HL-60/S4 (cell line): ENCODE results near the gene SPECC1.
"Not testable (repeated sequence)": the region's sequence is repeated elsewhere in the genome, so short reads cannot be mapped to it uniquely, and the experiment has no call there.

ENCODE experiments used
- in situ Hi-C: fragments of 300-500 bp; cut with MboI; formaldehyde crosslinking; loops from 2 replicates; pipeline ENCODE4 v1.14.3; 2022; ENCODE audit warnings: low sequenced_read_pairs

Gene SPECC1

DNA sequence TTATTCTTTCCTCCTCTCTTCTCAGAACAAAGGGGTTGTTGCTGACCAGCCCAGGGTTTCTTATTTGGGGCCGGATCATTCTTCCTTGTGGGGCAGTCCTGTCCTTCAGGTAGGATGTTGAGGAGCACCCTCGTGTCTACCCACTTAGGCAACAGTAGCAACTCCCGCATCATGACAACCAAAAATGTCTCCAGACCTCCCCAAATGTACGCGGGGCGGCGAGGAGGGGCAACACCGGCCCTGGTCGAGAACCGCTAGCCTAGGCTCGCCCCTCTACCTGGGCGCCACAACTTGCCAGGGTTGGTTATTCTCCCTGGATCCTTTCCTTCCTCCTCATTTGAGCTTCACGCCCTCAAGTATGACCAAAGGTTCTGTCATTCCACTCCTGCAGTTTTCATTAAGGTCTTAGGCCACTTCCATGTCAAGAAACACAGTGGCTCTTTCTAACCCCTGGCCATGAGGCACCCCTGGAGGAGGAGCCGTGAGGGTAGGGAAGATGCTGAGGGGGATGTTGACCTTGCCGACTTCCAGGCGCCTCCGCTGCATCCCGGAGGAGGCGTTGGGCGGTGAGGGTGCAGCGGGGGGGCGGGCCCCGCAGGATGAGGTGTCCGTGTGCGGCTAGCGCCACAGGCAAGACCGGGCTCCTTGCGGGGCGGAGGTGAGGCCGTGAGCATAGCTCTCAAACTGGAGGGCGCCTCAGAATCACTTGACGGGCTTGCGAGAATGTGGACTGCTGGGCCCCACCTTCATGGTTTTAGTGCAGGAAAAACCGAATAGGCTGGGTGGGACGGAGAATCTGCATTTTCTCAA is 712 bp upstream of the SPECC1 start:
- in situ Hi-C loops: no loop called here

DNA sequence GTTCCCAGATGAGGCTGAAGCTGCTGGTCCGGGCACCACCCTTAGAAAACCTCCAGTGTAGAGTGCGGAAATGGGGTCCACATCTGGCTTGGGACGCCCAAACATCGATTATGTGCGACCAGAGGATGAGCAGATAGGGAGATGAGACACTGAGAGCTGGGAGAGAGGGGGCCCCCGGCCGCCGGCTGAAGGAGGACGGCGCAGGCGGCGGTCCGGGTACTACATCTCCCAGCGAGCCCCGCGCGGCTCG is 182 bp upstream of the SPECC1 start:
- in situ Hi-C loops: no loop called here

- in situ Hi-C loops: no loop called here
Measured at GRCh38 chr17:20010099-20010863, 1.1 kb downstream of the SPECC1 start.

DNA sequence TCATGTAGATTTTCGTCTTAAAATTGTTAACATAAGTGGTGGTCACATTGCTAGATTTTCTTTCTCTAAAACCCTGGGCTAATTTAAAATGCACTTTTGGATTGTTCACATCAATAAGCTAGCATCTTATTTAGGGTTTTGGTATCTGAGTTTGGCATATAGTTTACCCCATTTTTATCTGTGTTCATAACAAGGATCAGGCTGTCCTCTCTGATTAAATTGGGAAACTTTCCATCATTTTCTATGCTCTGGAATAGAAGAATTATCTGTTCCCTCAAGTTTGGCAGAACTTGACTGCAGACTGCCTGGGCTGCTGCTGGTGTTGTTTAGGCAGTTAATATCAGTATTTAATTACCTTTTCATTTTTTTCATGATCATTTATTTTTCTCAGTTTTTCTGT is 1.8 kb downstream of the SPECC1 start:
- in situ Hi-C loops: no loop called here

GRCh38 chr17:20012017-20012536 is 2.9 kb downstream of the SPECC1 start:
- in situ Hi-C loops: no loop called here

- in situ Hi-C loops: not testable (repeated sequence)
Measured at GRCh38 chr17:20016475-20016992, 7.4 kb downstream of the SPECC1 start.

DNA sequence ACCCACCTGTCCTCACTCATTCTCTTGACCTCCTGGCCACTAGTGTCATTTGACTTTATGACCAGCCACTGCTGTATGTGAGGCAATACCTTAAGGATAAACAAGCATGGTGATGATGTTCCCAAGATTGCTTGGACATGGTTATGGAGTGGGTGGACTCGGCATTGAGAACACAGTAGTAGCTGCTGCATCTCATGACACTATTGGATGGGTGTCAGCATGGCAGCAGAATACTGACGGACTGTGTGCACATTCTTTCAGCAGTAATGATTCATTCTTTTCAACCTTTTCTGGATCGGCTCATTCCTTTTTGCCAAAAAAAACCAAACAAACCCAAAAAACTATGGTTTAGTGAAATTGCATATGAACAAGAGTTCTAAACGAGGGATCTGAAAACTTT is 13.5 kb downstream of the SPECC1 start:
- in situ Hi-C loops: no loop called here

- in situ Hi-C loops: no loop called here
Measured at GRCh38 chr17:20026960-20027359, 17.8 kb downstream of the SPECC1 start.

DNA sequence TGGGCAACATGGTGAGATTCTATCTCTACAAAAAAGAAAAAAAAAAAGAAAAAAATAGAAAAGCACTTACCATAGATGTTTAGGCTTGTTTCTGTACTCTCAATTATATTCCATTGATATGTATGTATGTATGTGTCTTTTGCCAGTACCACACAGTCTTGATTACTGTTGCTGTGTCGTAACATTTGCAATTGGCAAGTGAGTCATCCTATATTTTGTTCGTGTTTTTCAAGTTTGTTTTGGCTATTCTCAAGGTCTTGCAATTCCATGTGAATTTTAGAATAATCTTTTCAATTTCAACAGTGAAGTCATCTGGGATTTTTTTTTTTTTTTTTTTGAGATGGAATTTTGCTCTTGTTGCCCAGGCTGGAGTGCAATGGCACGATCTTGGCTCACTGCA is 19.3 kb downstream of the SPECC1 start:
- in situ Hi-C loops: no loop called here

GRCh38 chr17:20032636-20033035 is 23.5 kb downstream of the SPECC1 start:
- in situ Hi-C loops: no loop called here

- in situ Hi-C loops: no loop called here
Measured at GRCh38 chr17:20033415-20033814, 24.3 kb downstream of the SPECC1 start.

GRCh38 chr17:20035501-20035900 is 26.3 kb downstream of the SPECC1 start:
- in situ Hi-C loops: no loop called here

DNA sequence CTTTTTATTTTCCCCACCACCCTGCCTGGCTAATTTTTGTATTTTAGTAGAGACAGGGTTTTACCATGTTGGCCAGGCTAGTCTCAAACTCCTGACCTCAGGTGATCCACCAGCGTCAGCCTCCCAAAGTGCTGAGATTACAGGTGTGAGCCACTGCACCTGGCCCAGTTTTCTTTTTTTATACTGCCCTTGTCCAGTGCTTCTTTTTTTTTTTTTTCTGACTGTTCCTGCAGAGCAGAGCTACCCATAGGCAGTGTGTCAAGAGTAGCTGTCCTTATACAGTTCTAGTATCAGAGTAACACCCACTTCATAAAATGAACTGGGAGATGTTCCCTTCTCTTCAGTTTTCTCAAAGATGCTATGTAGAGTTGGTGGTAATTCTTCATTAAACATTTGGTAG is 28.1 kb downstream of the SPECC1 start:
- in situ Hi-C loops: not testable (repeated sequence)

DNA sequence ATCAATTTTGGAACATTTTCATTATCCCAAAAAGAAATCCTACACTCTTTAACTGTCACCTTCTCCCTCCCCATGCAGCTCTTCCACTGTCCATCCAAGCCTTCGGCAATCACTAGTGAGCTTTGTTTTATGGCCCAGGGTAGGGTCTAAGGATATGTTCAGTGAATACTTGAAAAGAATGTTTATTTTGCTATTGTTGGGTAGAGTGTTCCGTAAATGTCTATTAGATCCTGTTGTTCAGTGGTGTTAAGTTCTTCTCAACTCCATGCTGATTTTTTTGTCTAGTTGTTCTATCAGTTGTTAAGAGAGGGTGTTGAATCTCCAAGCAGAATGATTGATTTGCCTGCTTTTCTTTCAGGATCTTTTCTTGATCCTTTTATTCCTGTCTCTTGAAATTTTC is 29.9 kb downstream of the SPECC1 start:
- in situ Hi-C loops: no loop called here

DNA sequence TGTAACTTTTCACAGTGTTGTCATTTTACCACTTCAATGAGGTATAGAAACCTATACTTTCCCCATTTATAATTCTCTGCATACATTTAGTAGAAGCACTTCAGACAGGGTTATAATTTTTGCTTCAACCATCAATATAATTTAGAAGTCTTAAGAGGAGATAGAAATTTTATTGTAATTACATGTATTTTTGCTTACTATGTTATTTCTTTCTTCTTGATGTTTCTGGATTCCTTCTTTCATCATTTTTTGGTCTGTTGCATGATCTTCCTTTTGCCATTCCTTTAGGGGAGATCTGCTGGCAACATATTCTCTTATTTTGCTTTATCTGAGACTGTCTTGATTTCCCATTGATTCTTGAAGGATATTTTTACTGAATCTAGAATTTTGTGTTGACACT is 31.1 kb downstream of the SPECC1 start:
- in situ Hi-C loops: no loop called here

- in situ Hi-C loops: no loop called here
Measured at GRCh38 chr17:20043021-20043420, 33.9 kb downstream of the SPECC1 start.

DNA sequence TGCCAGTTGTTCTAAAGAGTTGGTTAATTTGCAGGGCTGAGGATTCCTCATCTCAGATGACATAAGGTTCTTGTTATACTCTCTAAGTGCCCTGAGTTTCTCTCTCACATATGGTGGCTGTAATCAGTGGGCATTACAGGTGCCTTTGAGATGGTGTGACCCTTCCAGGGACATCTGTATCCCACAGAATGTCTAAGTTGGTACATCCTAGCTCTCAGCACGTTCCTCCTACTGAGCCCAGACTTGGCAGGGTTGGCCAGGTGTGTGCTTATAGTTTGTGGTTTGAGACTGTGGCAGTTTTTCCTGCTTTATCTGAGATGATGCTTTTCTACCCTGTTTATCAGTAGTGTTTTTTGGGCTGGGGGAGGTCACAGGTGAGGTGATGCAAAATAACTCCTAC is 36.3 kb downstream of the SPECC1 start:
- in situ Hi-C loops: no loop called here

DNA sequence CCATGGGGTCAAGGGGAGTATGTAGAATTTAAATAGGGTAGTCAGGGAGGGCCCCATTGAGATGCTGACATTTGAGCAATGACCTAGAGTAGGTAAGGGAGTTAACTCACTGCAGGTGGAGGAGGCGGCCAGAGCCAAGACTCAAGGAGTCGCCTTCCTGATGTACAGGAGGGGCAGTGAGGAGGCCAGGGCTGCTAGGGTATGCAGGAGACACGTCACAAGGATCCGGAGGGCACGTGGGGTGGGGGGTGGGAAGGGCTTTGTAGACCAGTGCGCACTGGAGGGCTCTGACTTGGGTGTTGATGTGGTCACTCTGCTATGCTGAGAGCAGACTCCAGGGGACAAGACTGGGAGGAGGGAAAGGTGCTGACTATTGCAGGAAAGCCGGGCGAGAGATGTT is 37.5 kb downstream of the SPECC1 start:
- in situ Hi-C loops: no loop called here

DNA sequence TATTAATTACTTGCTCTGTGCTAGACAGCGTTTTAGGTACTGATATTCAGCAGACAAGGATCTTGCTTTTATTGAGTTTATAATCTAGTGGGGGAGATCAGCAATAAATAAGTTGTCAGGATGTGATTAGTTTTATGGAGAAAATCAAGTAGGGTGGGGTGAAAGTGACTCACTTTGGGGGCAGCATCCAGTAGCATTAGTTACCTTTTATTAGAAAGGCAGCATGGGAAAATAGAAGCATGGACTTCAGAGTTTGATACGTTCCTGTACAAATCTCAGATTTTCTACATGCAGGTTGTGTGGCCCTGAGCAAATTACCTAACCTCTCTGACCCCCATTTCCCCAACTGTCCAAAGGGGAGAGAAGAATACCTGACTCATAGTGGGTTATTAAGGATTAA is 42.5 kb downstream of the SPECC1 start:
- in situ Hi-C loops: no loop called here

DNA sequence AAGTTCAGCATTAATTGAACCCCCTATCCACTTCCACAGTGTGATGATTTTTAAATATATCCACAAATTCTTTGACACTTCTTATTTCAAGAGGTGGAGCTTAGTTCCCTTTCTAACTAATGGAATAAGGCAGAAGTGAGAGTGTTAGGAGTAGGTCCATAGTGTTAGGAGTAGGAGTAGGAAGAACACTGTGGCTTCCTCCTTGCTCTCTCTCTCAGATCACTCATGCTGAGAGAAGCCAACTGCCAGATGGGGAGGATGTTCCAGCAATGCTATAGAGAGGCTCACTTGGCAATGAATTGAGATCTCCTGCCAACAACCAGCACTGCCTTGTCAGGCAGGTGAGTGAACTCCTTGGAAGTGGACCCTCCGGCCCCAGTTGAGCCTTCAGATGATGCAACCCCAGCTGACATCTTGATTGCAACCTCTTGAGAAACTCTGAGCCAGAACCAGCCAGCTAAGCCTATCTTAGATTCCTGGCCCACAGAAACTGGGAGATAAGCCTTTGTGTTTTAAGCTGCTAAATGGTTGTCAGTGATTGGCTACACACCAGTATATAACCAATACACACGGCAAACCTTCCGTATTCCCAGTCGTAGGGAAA is 44.3 kb downstream of the SPECC1 start:
- in situ Hi-C loops: no loop called here

GRCh38 chr17:20059728-20060188 is 50.6 kb downstream of the SPECC1 start:
- in situ Hi-C loops: no loop called here
